Measurements from ENCODE around the gene IL1RAPL2. TPM values are rescaled to one million over a fixed set of nuclear protein-coding genes. Genes with fewer than 3 reads are reported as not detected.

IL1RAPL2 gene
- total and polyA plus RNA-seq, 10 of the 15 experiments (the other 5 are each of a cell fraction or from before 2014, with no cell fraction given), result 0.19 TPM; not detected in 9

GRCh38 chrX:105331244-105331643, 765.2 kb downstream of the IL1RAPL2 start:
- ChIA-PET POLR2A (no interaction called here), CTCF (no interaction called here), RAD21 (ENCODE audit: unreplicated experiment) (no interaction called here), SMC1A (ENCODE audit: uncharacterized antibody, unreplicated experiment) (no interaction called here)
- Histone ChIP-seq H3K27ac (ENCODE audit: control insufficient read depth, insufficient read depth) (no peak overlapping the region), H3K27me3 (replicated peaks in 1 of 2; ENCODE audit: control insufficient read depth in 2 of 2, insufficient read depth in 2 of 2, low read length in 1 of 2) (no peaks in the 10 kb centered on the region), H3K4me2 (ENCODE audit: control insufficient read depth, insufficient read depth) (no peak overlapping the region), H3K4me3 (no peak overlapping the region), H4K20me1 (ENCODE audit: control insufficient read depth, insufficient read depth) (no peaks in the 10 kb centered on the region), H3K4me1 (ENCODE audit: control insufficient read depth, insufficient read depth, low read length) (no peaks in the 10 kb centered on the region), H3K36me3 (ENCODE audit: control insufficient read depth in 2 of 2, insufficient read depth in 2 of 2, low read length in 1 of 2) (no peaks in the 10 kb centered on the region), H2AFZ (ENCODE audit: control insufficient read depth, low read depth, low read length) (no peak overlapping the region), H3K79me2 (ENCODE audit: control insufficient read depth, insufficient read depth, low read length) (no peaks in the 10 kb centered on the region), H3K9ac (ENCODE audit: control insufficient read depth, insufficient read depth, low read length) (no peak overlapping the region), H3K9me3 (replicated peaks; ENCODE audit: control insufficient read depth, insufficient read depth, low read length) (no peaks in the 10 kb centered on the region)
- ATAC-seq, result no peak
- no peak for TF ChIP-seq YY1 (IDR thresholded peaks at IDR 0.05; ENCODE audit: low read depth, low read length)
- TF ChIP-seq SUZ12 (IDR thresholded peaks at IDR 0.05; ENCODE audit: unreplicated experiment), result no peak
- no peak for TF ChIP-seq ATF7 (IDR thresholded peaks at IDR 0.05; ENCODE audit: low read depth)
- TF ChIP-seq CBX3 (IDR thresholded peaks at IDR 0.05; ENCODE audit: borderline replicate concordance, low read depth), result no peak
- no peak for TF ChIP-seq MYB (IDR thresholded peaks at IDR 0.05; ENCODE audit: borderline replicate concordance, low read depth, low read length)
- TF ChIP-seq ETV6 (conservative IDR thresholded peaks at IDR 0.05 in 1 of 2, IDR thresholded peaks at IDR 0.05 in 1 of 2; ENCODE audit: borderline replicate concordance in 1 of 2, low read depth in 1 of 2), result no peak
- no peak for TF ChIP-seq ZBTB40 (IDR thresholded peaks at IDR 0.05; ENCODE audit: borderline replicate concordance)
- no peak for TF ChIP-seq HCFC1 (IDR thresholded peaks at IDR 0.05; ENCODE audit: low read length)
- TF ChIP-seq NFIC (IDR thresholded peaks at IDR 0.05; ENCODE audit: low read depth, low read length), result no peak
- TF ChIP-seq SRF (IDR thresholded peaks at IDR 0.05; ENCODE audit: low read depth in 2 of 2, low read length in 2 of 2), result no peak
- no peak for TF ChIP-seq RCOR1 (conservative IDR thresholded peaks at IDR 0.05; ENCODE audit: low read depth, low read length)
- no peak for TF ChIP-seq NFYB (IDR thresholded peaks at IDR 0.05; ENCODE audit: insufficient read depth, low read depth, low read length)
- TF ChIP-seq E2F8 (IDR thresholded peaks at IDR 0.05; ENCODE audit: low read depth, partially characterized antibody), result no peak
- TF ChIP-seq NR2C1 (IDR thresholded peaks at IDR 0.05), result no peak
- no TSS peak for BruUV-seq (replicated peaks)
- in situ Hi-C loops (cut with MboI) (no loop called here), intact Hi-C loops (cut with micrococcal nuclease; ENCODE audit: unreplicated experiment) (no loop called here)
- no peak for FAIRE-seq
- WGBS (ENCODE audit: insufficient coverage, insufficient replicate concordance, low lambda C conversion rate, missing lambda C conversion rate), result 0% methylated on average over 1 of the region's 1 CpG
- DNase-seq (ENCODE audit: low read depth, low spot score), result no peak
